HG02623 (cell line): ENCODE results near the gene SLC35E3.
"Not testable (repeated sequence)": the region's sequence is repeated elsewhere in the genome, so short reads cannot be mapped to it uniquely, and the experiment has no call there.

ENCODE experiments used
- ATAC-seq: cut with Tn5 transposase; IDR thresholded peaks from one replicate; pipeline ENCODE4 v1.9.1; 2021; ENCODE audit warnings: moderate library complexity; ENCODE audit not compliant: unreplicated experiment

SLC35E3 gene

DNA sequence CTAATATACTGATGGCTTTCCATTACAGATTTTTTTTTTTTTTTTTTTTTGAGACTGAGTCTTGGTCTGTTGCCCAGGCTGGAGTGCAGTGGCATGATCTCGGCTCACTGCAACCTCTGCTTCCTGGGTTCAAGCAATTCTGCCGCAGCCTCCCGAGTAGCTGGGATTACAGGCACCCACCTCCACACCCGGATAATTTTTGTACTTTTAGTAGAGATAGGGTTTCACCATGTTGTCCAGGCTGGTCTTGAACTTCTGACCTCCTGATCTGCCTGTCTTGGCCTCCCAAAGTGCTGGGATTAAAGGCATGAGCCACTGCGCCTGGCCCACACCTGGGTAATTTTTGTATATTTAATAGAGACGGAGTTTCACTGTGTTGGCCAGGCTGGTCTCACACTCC is 65.6 kb downstream of the SLC35E3 start:
- ATAC-seq = not testable (repeated sequence)

DNA sequence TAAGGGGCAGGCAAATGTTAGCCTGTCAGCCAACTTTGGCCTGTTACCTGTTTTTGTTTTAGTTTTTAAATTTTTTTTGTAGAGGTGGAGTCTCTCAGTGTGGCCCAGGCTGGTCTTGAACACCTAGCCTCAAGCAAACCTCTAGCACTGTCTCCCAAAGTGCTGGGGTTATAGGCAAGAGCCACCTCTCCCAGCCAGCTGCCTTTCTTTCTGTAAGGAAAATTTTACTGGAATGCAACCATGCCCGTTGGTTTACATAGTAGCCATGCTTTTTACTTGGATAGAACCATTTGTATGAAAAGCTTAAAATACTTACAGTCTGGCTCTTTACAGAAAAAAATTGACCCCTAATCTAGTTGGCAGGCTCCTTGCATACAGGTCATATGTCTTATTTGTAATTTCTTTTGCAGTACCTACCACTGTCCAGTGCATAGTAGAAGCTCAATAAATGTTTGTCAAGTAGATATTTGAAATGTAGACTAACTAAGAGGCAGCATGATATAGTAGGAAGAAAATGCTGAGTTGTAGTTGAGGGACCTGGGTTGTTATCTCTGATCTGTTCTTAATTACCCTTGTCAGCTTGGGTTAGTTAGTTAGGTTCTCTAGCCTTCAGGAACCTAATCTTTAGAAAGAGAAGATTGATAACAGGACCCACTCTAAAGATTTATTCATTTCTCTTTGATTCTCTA is 66.7 kb downstream of the SLC35E3 start:
- ATAC-seq = no peak

DNA sequence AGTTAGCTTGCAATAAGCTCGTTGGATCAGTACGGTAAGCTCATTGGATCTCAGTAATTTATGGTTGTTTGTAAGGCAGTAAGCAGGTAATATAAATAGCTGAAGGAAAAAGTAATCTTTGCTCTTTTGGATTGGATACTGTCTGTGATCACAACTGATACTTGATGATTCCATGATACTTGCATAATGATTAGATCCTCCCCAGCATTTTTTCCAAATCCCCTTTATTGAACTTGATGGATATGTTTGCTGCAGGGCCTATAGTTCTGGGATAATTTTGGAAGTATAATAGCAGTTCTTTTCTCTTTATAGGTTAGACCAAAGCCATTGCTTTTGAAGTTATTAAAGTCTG is 67.2 kb downstream of the SLC35E3 start:
- ATAC-seq = no peak

DNA sequence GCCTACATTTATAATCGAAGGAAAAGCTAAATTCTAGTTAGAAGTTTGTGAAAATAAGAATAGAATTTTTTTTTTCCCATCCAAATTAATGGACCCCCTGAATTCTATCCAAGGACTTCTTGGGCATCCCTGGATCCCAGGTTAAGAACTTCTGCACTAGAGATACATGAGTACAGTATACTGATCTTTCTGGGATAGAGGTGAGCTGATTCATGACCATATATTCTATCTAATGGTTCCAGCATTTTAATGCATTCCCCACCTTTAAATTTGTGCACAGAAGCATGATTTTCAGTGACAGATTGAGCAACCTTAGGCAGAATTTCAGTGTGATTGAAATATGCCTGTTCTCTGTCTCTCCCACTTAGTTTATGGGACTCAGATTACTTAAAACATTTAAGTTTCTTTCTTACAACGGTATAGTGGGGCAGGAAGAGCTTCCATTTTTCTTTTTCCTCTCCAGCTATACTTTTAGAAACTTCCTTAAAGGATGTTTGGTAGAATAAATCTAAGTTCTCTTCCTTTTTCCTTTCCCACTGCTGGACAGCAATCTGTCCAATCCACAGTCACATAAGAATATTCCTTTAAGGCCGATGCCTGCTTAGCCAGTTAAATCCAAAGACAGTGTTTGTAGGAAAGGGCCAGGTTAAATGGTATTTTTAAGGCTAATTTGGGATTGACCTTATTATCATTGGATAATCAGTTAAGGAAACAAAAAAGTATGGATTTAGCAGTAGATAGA is 68.7 kb downstream of the SLC35E3 start:
- no peak for ATAC-seq

DNA sequence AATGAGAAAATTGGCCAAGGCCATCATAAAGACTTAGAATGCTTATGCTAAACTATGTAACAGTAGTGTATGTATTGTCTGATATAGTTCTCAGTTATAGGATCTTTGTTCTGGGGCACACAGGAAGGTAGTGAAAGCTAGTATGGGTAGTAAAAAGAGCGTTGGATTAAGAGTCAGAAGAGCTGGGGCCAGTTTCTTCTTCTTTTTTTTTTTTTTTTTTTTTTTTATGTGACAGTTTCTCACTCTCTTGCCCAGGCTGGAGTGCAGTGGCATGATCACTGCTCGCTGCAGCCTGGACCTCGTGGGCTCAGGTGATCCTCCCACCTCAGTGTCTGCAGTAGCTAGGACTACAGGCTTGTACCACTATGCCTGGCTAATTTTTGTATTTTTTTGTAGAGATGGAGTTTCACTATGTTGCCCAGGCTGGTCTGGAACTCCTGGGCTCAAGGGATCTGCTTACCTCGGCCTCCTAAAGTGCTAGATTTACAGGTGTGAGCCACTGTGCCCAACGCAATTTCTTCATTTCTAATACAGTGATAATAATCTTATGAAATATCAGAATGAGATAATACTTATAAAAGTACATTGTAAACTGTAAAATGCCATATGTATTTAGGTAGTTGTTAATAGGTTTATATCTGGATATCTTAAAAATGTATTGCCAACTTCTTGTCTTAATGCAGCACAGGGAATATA is 69.4 kb downstream of the SLC35E3 start:
- no peak for ATAC-seq

DNA sequence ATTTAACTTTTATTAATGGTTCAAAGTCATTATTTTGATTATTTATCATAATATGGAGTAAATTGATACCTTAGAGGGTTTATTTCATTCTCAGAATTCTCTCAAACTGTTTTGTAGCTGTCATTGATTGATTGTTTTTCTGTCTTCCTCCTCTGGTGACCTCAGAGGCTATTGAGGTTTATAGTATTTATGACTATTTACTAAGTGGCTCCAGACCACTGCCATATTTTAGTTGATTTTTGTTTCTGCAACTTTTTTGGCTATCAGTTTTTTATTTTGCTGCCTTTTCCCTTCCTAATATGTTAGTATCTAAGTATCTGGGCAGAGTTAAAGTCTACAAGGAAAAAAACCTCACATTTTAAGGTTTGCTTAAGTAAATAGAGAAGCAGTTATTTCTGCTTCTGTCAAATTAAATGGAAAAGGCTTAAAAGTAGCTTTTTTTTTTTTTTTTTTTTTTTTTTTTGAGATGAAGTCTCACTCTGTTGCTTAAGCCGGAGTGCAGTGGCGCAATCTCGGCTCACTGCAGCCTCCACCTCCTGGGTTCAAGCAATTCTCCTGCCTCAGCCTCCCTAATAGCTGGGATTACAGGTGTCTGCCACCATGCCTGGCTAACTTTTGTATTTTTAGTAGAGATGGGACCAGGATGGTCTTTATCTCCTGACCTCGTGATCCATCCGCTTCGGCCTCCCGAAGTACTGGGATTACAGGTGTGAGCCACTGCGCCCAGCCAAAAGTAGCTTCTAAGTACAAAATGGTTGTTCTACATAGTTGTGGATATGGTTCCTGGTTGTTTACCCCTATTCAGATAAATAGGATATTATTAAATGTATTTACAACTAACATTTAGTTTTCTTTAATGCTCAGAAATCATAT is 70.2 kb downstream of the SLC35E3 start:
- ATAC-seq = no peak

DNA sequence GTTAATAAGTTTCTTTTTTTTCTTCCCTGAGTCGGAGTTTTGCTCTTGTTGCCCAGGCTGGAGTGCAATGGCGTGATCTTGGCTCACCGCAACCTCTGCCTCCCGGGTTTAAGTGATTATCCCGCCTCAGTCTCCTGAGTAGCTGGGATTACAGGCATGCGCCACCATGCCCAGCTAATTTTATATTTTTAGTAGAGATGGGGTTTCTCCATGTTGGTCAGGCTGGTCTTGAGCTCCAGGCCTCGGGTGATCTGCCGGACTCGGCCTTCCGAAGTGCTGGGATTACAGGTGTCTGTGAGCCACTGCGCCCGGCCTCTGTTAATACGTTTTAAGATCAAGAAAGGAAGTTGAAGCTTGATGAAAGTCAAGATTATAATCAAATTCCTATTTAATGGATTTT is 73.5 kb downstream of the SLC35E3 start:
- ATAC-seq = not testable (repeated sequence)

DNA sequence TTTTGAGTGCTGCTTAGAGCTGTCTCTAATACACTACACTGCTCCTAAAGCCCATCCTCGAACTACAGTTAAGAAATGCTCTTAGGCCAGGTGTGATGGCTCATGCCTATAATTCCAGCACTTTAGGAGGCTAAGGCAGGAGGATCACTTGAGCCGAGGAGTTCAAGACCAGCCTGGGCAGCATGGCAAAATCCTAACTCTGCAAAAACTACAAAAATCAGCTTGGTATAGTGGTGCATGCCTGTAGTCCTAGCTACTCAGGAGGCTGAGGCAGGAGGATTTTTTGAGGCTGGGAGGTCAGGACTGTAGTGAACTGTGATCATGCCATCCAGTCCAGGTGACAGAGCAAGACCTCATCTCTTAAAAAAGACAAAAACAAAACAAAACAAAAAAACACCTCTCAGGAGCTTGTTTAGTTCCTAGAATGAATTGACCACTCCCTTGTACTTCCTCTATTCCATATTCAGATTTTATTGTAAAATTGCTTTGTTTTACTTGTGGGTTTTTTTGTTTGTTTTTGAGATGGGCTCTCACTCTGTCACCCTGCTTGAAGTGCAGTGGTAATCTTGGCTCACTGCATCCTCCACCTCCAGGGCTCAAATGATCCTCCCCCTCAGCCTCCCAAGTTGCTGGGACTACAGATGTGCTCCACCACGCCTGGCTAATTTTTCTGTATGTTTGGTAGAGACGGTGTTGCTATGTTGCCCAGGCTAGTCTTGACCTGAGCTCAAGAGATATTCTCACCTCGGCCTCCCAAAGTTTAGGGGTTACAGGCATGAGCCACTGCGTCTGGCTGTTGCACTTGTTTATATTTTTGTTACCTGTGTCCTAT is 75.6 kb downstream of the SLC35E3 start:
- ATAC-seq = no peak

DNA sequence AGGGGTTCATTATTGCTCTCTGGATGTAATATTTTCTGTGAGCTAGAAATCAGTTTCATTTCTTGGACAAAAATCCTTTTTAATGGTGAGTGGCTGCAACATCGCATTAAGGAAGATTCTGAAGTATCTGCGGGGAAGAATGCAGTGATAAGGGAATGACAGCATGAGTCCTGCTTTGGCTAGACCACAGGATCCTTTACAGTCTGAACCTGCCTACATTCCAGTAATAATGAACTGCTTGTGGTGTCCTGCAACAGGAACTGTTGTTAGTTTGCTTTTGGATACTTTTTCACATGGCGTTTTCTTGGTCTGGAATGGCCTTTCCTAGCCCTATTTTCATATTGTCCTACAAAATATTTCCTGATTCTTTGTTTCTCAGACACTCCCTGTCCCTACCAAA is 77.7 kb downstream of the SLC35E3 start:
- ATAC-seq = no peak

DNA sequence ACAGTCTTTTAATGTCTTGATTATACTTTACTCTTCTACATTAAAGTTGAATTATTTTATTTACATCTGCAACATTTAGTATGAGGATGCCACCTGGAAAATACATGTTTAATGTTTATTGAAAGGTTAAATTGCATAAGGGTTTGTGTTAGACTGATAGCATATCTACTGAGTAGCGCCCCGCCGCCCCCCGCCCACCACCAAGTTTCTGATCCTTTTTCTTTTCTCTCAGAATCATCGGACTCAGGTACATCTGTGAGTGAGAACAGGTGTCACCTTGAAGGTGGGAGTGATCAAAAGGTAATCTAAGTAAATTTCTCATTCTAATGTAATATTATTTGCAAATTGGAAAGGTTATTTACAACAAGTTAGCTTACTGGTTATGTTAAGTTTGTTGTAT is 78.2 kb downstream of the SLC35E3 start:
- ATAC-seq = no peak

DNA sequence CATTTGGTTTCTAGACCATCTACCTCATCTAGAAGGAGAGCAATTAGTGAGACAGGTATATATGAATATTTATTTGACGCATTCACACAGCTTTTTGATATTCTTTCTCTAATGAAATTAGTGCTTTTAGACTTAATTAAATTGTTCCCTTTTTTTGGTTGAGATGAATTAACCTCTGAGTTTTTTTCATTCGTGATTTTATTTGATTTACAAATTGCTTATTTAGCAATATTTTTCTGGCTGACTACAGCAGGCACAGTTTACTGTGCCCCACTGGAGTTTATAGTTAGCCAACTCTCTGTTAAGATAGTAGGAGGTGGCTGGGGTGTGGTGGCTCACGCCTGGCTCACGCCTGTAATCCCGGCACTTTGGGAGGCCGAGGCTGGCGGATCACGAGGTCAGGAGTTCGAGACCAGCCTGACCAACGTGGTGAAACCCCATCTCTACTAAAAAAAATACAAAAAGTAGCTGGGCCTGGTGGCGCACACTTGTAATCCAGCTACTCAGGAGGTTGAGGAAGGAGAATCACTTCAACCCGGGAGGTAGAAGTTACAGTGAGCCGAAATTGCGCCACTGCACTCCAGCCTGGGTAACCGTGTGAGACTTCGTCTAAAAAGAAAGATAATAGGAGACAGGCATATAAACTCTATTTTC is 78.7 kb downstream of the SLC35E3 start:
- no peak for ATAC-seq

DNA sequence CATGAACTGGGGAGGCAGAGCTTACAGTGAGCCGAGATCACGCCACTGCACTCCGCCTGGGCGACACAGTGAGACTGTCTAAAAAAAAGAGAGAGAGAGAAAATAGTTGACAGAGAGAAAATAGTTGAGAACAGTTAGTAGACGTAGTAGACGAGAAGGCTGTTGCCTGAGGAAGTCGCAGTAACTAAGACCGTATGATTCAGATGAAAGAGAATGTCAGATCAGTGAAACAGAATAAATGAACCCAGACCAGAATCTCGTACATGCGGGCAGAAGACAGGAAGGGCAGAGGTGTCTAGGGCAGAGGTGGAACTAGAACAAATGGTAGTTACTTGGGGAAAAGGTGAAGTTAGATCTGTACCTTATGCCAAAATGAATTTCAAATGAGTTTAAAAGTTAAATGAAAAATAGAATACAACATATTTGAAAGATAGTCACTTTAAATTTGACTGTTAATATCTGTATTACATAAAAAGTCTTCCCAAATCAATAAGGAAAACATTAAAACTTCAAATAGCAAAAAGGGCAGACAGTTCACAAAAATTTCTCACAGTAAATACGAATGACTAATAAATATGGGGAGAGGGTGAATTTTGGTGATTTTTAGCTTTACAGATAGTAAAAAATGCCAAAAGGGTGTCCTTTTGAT is 79.7 kb downstream of the SLC35E3 start:
- no peak for ATAC-seq

DNA sequence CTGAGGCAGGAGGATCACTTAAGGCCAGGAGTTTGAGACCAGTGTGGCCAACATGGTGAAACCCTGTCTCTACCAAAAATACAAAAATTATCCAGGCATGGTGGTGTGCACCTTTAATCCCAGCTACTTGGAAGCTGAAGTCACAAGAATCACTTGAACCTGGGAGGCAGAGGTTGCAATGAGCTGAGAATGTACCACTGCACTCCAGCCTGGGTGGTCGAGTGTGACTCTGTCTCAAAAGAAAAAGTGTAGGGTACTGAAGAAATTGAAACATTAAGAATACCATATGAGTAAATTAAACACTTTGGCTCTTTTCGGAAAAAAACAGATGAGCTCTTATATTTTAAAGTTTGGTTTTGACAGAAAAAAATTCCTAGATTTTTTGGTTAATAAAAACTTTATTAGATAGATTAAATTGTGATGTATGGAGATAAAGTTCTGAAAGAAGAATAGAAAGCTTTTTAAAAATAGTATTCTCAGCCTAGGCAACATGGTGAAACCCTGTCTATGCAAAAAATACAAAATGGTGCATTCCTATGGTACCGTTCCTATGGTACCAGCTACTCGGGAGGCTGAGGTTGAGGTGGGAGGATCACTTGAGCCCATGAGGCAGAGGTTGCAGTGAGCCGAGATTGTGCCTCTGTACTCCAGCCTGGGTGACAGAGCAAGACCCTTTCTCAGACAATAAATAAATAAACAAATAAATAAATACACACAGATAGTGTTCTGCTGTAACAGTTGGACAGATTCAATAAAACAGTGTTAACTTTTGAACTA is 82.1 kb downstream of the SLC35E3 start:
- no peak for ATAC-seq

DNA sequence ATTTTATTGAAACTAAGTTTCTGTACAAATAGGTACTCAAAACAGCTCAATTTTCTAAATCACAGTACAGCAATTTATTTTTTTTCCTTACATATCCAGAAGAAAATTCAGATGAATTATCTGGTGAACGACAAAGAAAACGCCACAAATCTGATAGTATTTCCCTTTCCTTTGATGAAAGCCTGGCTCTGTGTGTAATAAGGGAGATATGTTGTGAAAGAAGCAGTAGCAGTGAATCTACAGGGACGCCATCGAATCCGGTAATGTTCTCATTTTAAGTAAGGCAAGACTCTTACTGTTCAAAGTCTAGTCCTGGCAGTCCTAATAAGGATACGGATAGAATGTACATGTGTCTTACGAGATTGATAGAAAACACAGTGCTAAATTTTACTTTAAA is 82.7 kb downstream of the SLC35E3 start:
- no peak for ATAC-seq
